ENCODE data around the gene KRT26. TPM values are rescaled to one million over a fixed set of nuclear protein-coding genes. Genes with fewer than 3 reads are reported as not detected.
"Not testable (repeated sequence)": the region's sequence is repeated elsewhere in the genome, so short reads cannot be mapped to it uniquely, and the experiment has no call there.

Gene KRT26
- not detected in 2 replicates for total RNA-seq (2014; rRNA removed; shearing (Covaris generic))

GRCh38 chr17:40772101-40772500 lies at the start of gene KRT26:
Gene KRT26 (minus strand): TSS chr17:40772201. CDS start chr17:40772113, 88 bp downstream.
- H3K4me1 ChIP-seq (replicated peaks): no peaks in the 10 kb centered on the region

GRCh38 chr17:40821536-40821935 lies 49.5 kb upstream of the KRT26 start:
- no peaks in the 10 kb centered on the region for H3K27me3 ChIP-seq (replicated peaks)
- peaks cover 34% of the 10 kb centered on the region for H3K4me1 ChIP-seq (replicated peaks)
- no peak overlapping the region for H3K27ac ChIP-seq
- H3K4me3 ChIP-seq: no peak overlapping the region
- H3K36me3 ChIP-seq: peaks cover 17% of the 10 kb centered on the region
- H3K9me3 ChIP-seq (replicated peaks): no peaks in the 10 kb centered on the region
- peak in 1 of 2 experiments; percentile 28 for DNase-seq (ENCODE audit: low read depth in 1 of 2, low spot score in 2 of 2)

More at GRCh38 chr17:40772101-40772500, at the start of gene KRT26:
- peaks cover 31% of the 10 kb centered on the region for H3K27me3 ChIP-seq (replicated peaks)
- no peak for DNase-seq (ENCODE audit: low read depth in 1 of 2, low spot score in 2 of 2)
- H3K9me3 ChIP-seq (replicated peaks): no peaks in the 10 kb centered on the region
- no peaks in the 10 kb centered on the region for H3K36me3 ChIP-seq
- H3K4me3 ChIP-seq: no peak within 1 kb of the TSS
- H3K27ac ChIP-seq: no peak within 1 kb of the TSS

GRCh38 chr17:40820228-40820838 lies 48.3 kb upstream of the KRT26 start:
- H3K4me3 ChIP-seq: no peak overlapping the region
- no peaks in the 10 kb centered on the region for H3K9me3 ChIP-seq (replicated peaks)
- H3K27ac ChIP-seq: no peak overlapping the region
- H3K36me3 ChIP-seq: peaks cover 18% of the 10 kb centered on the region
- no peak for DNase-seq (ENCODE audit: low read depth in 1 of 2, low spot score in 2 of 2)
- H3K4me1 ChIP-seq (replicated peaks): peaks cover 34% of the 10 kb centered on the region
- H3K27me3 ChIP-seq (replicated peaks): no peaks in the 10 kb centered on the region

- Histone ChIP-seq H3K27me3 (replicated peaks) (no peaks in the 10 kb centered on the region), H3K27ac (peak overlapping the region; percentile 85), H3K36me3 (peaks cover 18% of the 10 kb centered on the region), H3K4me1 (replicated peaks) (peaks cover 34% of the 10 kb centered on the region), H3K4me3 (peak overlapping the region; percentile 78), H3K9me3 (replicated peaks) (no peaks in the 10 kb centered on the region)
- DNase-seq (ENCODE audit: low read depth in 1 of 2, low spot score in 2 of 2): no peak
Observed at GRCh38 chr17:40819528-40820125, 47.6 kb upstream of the KRT26 start.

GRCh38 chr17:40818733-40819527 lies 46.9 kb upstream of the KRT26 start:
- H3K27ac ChIP-seq: peak overlapping the region; percentile 85
- peaks cover 38% of the 10 kb centered on the region for H3K4me1 ChIP-seq (replicated peaks)
- peak overlapping the region; percentile 78 for H3K4me3 ChIP-seq
- H3K36me3 ChIP-seq: peaks cover 18% of the 10 kb centered on the region
- no peaks in the 10 kb centered on the region for H3K9me3 ChIP-seq (replicated peaks)
- no peaks in the 10 kb centered on the region for H3K27me3 ChIP-seq (replicated peaks)
- peak; percentile 76 to 82 for DNase-seq (ENCODE audit: low read depth in 1 of 2, low spot score in 2 of 2)

GRCh38 chr17:40818343-40818732 lies 46.3 kb upstream of the KRT26 start:
- no peaks in the 10 kb centered on the region for H3K27me3 ChIP-seq (replicated peaks)
- peaks cover 42% of the 10 kb centered on the region for H3K4me1 ChIP-seq (replicated peaks)
- peak overlapping the region; percentile 85 for H3K27ac ChIP-seq
- H3K9me3 ChIP-seq (replicated peaks): no peaks in the 10 kb centered on the region
- H3K4me3 ChIP-seq: peak overlapping the region; percentile 78
- peaks cover 18% of the 10 kb centered on the region for H3K36me3 ChIP-seq
- peak in 1 of 2 experiments; percentile 16 for DNase-seq (ENCODE audit: low read depth in 1 of 2, low spot score in 2 of 2)

GRCh38 chr17:40817103-40817682 lies 45.2 kb upstream of the KRT26 start:
- Histone ChIP-seq H3K27me3 (replicated peaks) (no peaks in the 10 kb centered on the region), H3K27ac (no peak overlapping the region), H3K4me3 (no peak overlapping the region), H3K4me1 (replicated peaks) (peaks cover 39% of the 10 kb centered on the region), H3K9me3 (replicated peaks) (no peaks in the 10 kb centered on the region), H3K36me3 (peaks cover 18% of the 10 kb centered on the region)
- DNase-seq (ENCODE audit: low read depth in 1 of 2, low spot score in 2 of 2): no peak

- Histone ChIP-seq H3K4me3 (no peak overlapping the region), H3K9me3 (replicated peaks) (no peaks in the 10 kb centered on the region), H3K4me1 (replicated peaks) (peaks cover 32% of the 10 kb centered on the region), H3K27me3 (replicated peaks) (no peaks in the 10 kb centered on the region), H3K36me3 (peaks cover 18% of the 10 kb centered on the region), H3K27ac (no peak overlapping the region)
- no peak for DNase-seq (ENCODE audit: low read depth in 1 of 2, low spot score in 2 of 2)
Observed at GRCh38 chr17:40816569-40816968, 44.6 kb upstream of the KRT26 start.

GRCh38 chr17:40815381-40815780 lies 43.4 kb upstream of the KRT26 start:
- Histone ChIP-seq H3K27ac (no peak overlapping the region), H3K36me3 (peaks cover 18% of the 10 kb centered on the region), H3K27me3 (replicated peaks) (no peaks in the 10 kb centered on the region), H3K9me3 (replicated peaks) (no peaks in the 10 kb centered on the region), H3K4me3 (no peak overlapping the region), H3K4me1 (replicated peaks) (peaks cover 30% of the 10 kb centered on the region)
- no peak for DNase-seq (ENCODE audit: low read depth in 1 of 2, low spot score in 2 of 2)

- not testable (repeated sequence) for DNase-seq (ENCODE audit: low read depth in 1 of 2, low spot score in 2 of 2); H3K27ac ChIP-seq; H3K27me3 ChIP-seq (replicated peaks); H3K9me3 ChIP-seq (replicated peaks); H3K4me3 ChIP-seq
- Histone ChIP-seq H3K36me3 (peaks cover 18% of the 10 kb centered on the region), H3K4me1 (replicated peaks) (peaks cover 30% of the 10 kb centered on the region)
Observed at GRCh38 chr17:40814657-40815056, 42.7 kb upstream of the KRT26 start.

GRCh38 chr17:40813804-40814203 lies 41.8 kb upstream of the KRT26 start:
- Histone ChIP-seq H3K27ac (no peak overlapping the region), H3K36me3 (peaks cover 18% of the 10 kb centered on the region), H3K9me3 (replicated peaks) (no peaks in the 10 kb centered on the region), H3K27me3 (replicated peaks) (no peaks in the 10 kb centered on the region), H3K4me1 (replicated peaks) (peaks cover 33% of the 10 kb centered on the region), H3K4me3 (no peak overlapping the region)
- peak in 1 of 2 experiments; percentile 33 for DNase-seq (ENCODE audit: low read depth in 1 of 2, low spot score in 2 of 2)

- no peak for DNase-seq (ENCODE audit: low read depth in 1 of 2, low spot score in 2 of 2)
Observed at GRCh38 chr17:40812639-40813038, 40.6 kb upstream of the KRT26 start.

GRCh38 chr17:40810494-40810893 lies 38.5 kb upstream of the KRT26 start:
- Histone ChIP-seq H3K4me3 (no peak overlapping the region), H3K4me1 (replicated peaks) (peaks cover 36% of the 10 kb centered on the region), H3K27ac (peak overlapping the region; percentile 78), H3K27me3 (replicated peaks) (no peaks in the 10 kb centered on the region), H3K9me3 (replicated peaks) (no peaks in the 10 kb centered on the region), H3K36me3 (no peaks in the 10 kb centered on the region)
- peak in 1 of 2 experiments; percentile 66 for DNase-seq (ENCODE audit: low read depth in 1 of 2, low spot score in 2 of 2)

More at GRCh38 chr17:40812639-40813038, 40.6 kb upstream of the KRT26 start:
- H3K27me3 ChIP-seq (replicated peaks): no peaks in the 10 kb centered on the region
- H3K27ac ChIP-seq: no peak overlapping the region
- peaks cover 36% of the 10 kb centered on the region for H3K4me1 ChIP-seq (replicated peaks)
- H3K9me3 ChIP-seq (replicated peaks): no peaks in the 10 kb centered on the region
- peaks cover 11% of the 10 kb centered on the region for H3K36me3 ChIP-seq
- H3K4me3 ChIP-seq: no peak overlapping the region
